Upper lobe of left lung (tissue), 6 donors: ENCODE data around the gene ACE2. TPM values are rescaled to one million over a fixed set of nuclear protein-coding genes. Genes with fewer than 3 reads are reported as not detected.

ENCODE experiments used
- ATAC-seq, 2 donors: fragments of 200-7000 bp; cut with Tn5 transposase; one replicate each; pipeline ENCODE4 v1.9.1; 2022; ENCODE audit warnings: mild to moderate bottlenecking in 2 of 2, moderate library complexity in 2 of 2; ENCODE audit not compliant: low FRiP score in 2 of 2
- DNase-seq, 2 donors: peaks; one replicate each; pipeline ENCODE4 v3.0.0-alpha.2; 2019 to 2020
- H3K27ac ChIP-seq, 4 donors: fragments of 200-600 bp; sonication (generic); one replicate each; pipeline ENCODE4 v1.5.1; 2016 to 2019
- H3K27me3 ChIP-seq, 4 donors: fragments of 200-600 bp; sonication (generic); one replicate each; pipeline ENCODE4 v1.5.1; 2017 to 2019
- H3K36me3 ChIP-seq, 4 donors: fragments of 200-600 bp; sonication (generic); one replicate each; pipeline ENCODE4 v1.5.1; 2016 to 2019
- H3K4me1 ChIP-seq, 4 donors: fragments of 200-600 bp; sonication (generic); one replicate each; pipeline ENCODE4 v1.5.1; 2018 to 2019
- H3K4me3 ChIP-seq, 4 donors: fragments of 200-600 bp; sonication (generic); one replicate each; pipeline ENCODE4 v1.5.1; 2017 to 2019; ENCODE audit warnings: mild to moderate bottlenecking in 2 of 4, moderate library complexity in 1 of 4
- H3K9me3 ChIP-seq, 4 donors: fragments of 200-600 bp; sonication (generic); one replicate each; pipeline ENCODE4 v1.5.1; 2018 to 2019
- CTCF ChIP-seq, 6 experiments: fragments of 450-650 bp in 4 of 6; fragments of 200-600 bp in 2 of 6; sonication (generic) in 2 of 6; IDR thresholded peaks; one replicate each; pipeline ENCODE4 v1.5.1; 2016 to 2019; ENCODE audit warnings: antibody characterized with exemption in 6 of 6
- EP300 ChIP-seq, 4 donors: sonication (generic); formaldehyde crosslinking; IDR thresholded peaks; one replicate each; pipeline ENCODE4 v1.5.1; 2017; ENCODE audit warnings: antibody characterized with exemption in 4 of 4, control low read depth in 2 of 4
- POLR2A ChIP-seq, 4 donors: fragments of 450-650 bp; IDR thresholded peaks; one replicate each; pipeline ENCODE4 v1.5.1; 2016 to 2017; ENCODE audit warnings: antibody characterized with exemption in 4 of 4, mild to moderate bottlenecking in 2 of 4
- POLR2AphosphoS5 ChIP-seq, 2 donors: sonication (generic); formaldehyde crosslinking; IDR thresholded peaks; one replicate each; pipeline ENCODE4 v1.5.1; 2017; ENCODE audit warnings: antibody characterized with exemption in 2 of 2
- WGBS, 2 donors: methylation state at CpG; one replicate each; pipeline ENCODE4 v1.1.5; 2017 to 2018; 5-methylcytosine and 5-hydroxymethylcytosine counted together
- total RNA-seq, 6 donors: library from RNA; depleted of rRNA in 4 of 6; stranded (reverse); fragments of >200 nt in 4 of 6; gene quantifications; one replicate each; pipeline versions ENCODE4 v1.1.0 to v1.2.1, GENCODE V29; 2016 to 2021
- donor health status: DM: no; HTN: no; CAD: no; lungs with moderate emphysema.
- donor health status: DM: no; HTN: yes; CAD: no; lungs with severe emphysema.

Gene ACE2
- total RNA-seq, 6 donors from 2014 or later: 1.6 to 4.1 (median 2.7) TPM; not detected in 1

DNA sequence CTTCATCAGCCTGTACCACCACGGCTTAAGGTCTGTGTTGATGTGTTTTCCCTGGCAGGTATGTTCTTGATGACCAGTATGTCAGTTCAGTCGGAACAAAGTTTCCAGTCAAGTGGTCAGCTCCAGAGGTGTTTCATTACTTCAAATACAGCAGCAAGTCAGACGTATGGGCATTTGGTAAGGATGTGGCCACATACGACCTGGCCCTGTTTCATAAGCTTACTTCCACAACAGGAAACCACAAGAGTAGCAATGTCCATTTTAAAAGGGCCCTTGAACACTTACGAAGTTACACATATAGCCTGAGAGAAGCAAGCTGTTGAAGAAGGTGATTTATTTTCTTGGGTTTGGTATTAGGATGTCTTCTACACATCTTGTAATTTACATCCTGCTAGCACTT is 54.0 kb downstream of the ACE2 start:
- H3K36me3 ChIP-seq: no peaks in the 10 kb centered on the region
- H3K4me1 ChIP-seq: no peaks in the 10 kb centered on the region
- no peak overlapping the region for H3K4me3 ChIP-seq
- WGBS, 2 donors: 45 to 56% methylated on average over 3 to 5 of the region's 5 CpGs
- TF ChIP-seq POLR2AphosphoS5 (IDR thresholded peaks at IDR 0.05) (no peak), EP300 (IDR thresholded peaks at IDR 0.05) (no peak), POLR2A (IDR thresholded peaks at IDR 0.05) (no peak), CTCF (IDR thresholded peaks at IDR 0.05) (no peak)
- ATAC-seq (no peak), DNase-seq (no peak)
- no peaks in the 10 kb centered on the region for H3K9me3 ChIP-seq
- H3K27me3 ChIP-seq: no peaks in the 10 kb centered on the region
- no peak overlapping the region for H3K27ac ChIP-seq

- 68 to 91% methylated on average over 4 to 6 of the region's 6 CpGs for WGBS, 2 donors
- DNase-seq: no peak
- Histone ChIP-seq H3K4me1 (no peaks in the 10 kb centered on the region), H3K27me3 (no peaks in the 10 kb centered on the region), H3K4me3 (no peak overlapping the region), H3K27ac (no peak overlapping the region), H3K9me3 (no peaks in the 10 kb centered on the region), H3K36me3 (no peaks in the 10 kb centered on the region)
- no peak for ATAC-seq
- TF ChIP-seq POLR2A (IDR thresholded peaks at IDR 0.05) (no peak), EP300 (IDR thresholded peaks at IDR 0.05) (no peak), POLR2AphosphoS5 (IDR thresholded peaks at IDR 0.05) (no peak), CTCF (IDR thresholded peaks at IDR 0.05) (no peak)
Measured at GRCh38 chrX:15530318-15530717, 70.4 kb downstream of the ACE2 start.

DNA sequence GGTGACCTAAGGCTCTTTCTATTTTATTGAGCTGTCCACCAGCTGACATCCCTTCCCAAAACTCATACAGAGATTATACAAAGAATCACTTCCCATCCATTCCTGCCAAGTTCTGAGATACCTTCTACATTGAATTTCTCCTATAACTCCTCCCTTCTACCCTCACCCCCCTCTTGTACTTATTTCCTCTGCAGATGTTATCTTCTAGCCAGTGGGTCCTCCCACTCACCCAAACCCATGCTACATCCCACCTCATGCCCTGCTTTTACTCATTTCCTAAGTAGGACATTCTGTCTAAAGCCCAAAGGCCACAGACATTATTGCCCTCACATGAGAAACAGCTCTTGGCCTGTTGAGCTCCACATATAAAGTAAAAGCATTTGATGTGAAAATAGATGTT is 71.6 kb downstream of the ACE2 start:
- ATAC-seq: no peak
- no peak for DNase-seq
- H3K36me3 ChIP-seq: no peaks in the 10 kb centered on the region
- no peak overlapping the region for H3K27ac ChIP-seq
- H3K4me3 ChIP-seq: no peak overlapping the region
- TF ChIP-seq POLR2A (IDR thresholded peaks at IDR 0.05): no peak
- TF ChIP-seq CTCF (IDR thresholded peaks at IDR 0.05): no peak
- TF ChIP-seq EP300 (IDR thresholded peaks at IDR 0.05): no peak
- TF ChIP-seq POLR2AphosphoS5 (IDR thresholded peaks at IDR 0.05): no peak
- peaks cover 0 to 6% (median 0%) of the 10 kb centered on the region in 4 donors for H3K4me1 ChIP-seq
- no peaks in the 10 kb centered on the region for H3K9me3 ChIP-seq
- H3K27me3 ChIP-seq: no peaks in the 10 kb centered on the region

- DNase-seq (no peak), ATAC-seq (no peak)
- TF ChIP-seq POLR2A (IDR thresholded peaks at IDR 0.05): no peak
- no peak for TF ChIP-seq POLR2AphosphoS5 (IDR thresholded peaks at IDR 0.05)
- TF ChIP-seq CTCF (IDR thresholded peaks at IDR 0.05): no peak
- TF ChIP-seq EP300 (IDR thresholded peaks at IDR 0.05): no peak
- H3K27me3 ChIP-seq: no peaks in the 10 kb centered on the region
- H3K27ac ChIP-seq: no peak overlapping the region
- no peaks in the 10 kb centered on the region for H3K9me3 ChIP-seq
- H3K4me1 ChIP-seq: peaks cover 0 to 6% (median 0%) of the 10 kb centered on the region in 4 donors
- no peak overlapping the region for H3K4me3 ChIP-seq
- H3K36me3 ChIP-seq: no peaks in the 10 kb centered on the region
- 60 to 70% methylated on average over 8 of the region's 8 CpGs for WGBS, 2 donors
Measured at GRCh38 chrX:15525664-15526416, 74.9 kb downstream of the ACE2 start.

DNA sequence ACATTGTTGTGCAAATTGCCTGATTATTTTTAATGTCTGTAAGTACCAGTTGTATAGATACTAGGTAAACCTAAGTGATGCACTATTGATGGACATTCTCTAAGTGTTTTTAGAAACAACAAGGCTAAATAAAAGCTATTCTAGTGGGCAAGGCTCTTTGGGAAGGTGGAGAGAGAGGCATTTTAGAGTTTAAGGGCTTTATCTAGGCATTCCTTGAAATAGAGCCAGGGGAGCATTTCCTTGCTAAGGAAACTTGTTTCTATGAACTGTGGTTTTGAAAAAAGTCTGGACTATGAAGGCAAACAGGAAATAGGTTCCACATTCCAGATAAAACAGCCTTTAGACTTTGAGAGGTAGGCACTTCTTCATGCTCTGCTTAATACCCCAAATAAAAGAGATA is 76.3 kb downstream of the ACE2 start:
- DNase-seq (no peak), ATAC-seq (no peak)
- no peaks in the 10 kb centered on the region for H3K27me3 ChIP-seq
- no peak overlapping the region for H3K4me3 ChIP-seq
- H3K9me3 ChIP-seq: no peaks in the 10 kb centered on the region
- H3K4me1 ChIP-seq: peaks cover 0 to 6% (median 0%) of the 10 kb centered on the region in 4 donors
- no peaks in the 10 kb centered on the region for H3K36me3 ChIP-seq
- H3K27ac ChIP-seq: no peak overlapping the region
- TF ChIP-seq POLR2AphosphoS5 (IDR thresholded peaks at IDR 0.05) (no peak), CTCF (IDR thresholded peaks at IDR 0.05) (no peak), EP300 (IDR thresholded peaks at IDR 0.05) (no peak), POLR2A (IDR thresholded peaks at IDR 0.05) (no peak)
